IMR-90 (cell line): ENCODE measurements around the gene KRT10. TPM values are rescaled to one million over a fixed set of nuclear protein-coding genes. Genes with fewer than 3 reads are reported as not detected.

Experiments used
- ATAC-seq: fragments of 200-7000 bp; cut with Tn5 transposase; 2 replicates; pipeline ENCODE4 v1.9.1; 2020; ENCODE audit warnings: low read depth, mild to moderate bottlenecking, moderate library complexity
- BruUV-seq: library from RNA; stranded (reverse); fragments of 400-500 nt; replicated peaks from 2 replicates; lab custom pipeline; 2021; lab: Mats Ljungman, UMichigan
- CTCF ChIA-PET: fragments of 300-600 bp; formaldehyde crosslinking; extraction: SDS; loops from one replicate; lab custom pipeline; 2021; ENCODE audit warnings: antibody characterized with exemption; lab: Yijun Ruan, JAX
- POLR2A ChIA-PET: fragments of 300-600 bp; sonication (Branson Sonifier 250); formaldehyde crosslinking; loops from one replicate; lab custom pipeline; 2022; ENCODE audit warnings: antibody characterized with exemption; ENCODE audit not compliant: unreplicated experiment; lab: Charles Lee
- DNase-seq: peaks from one replicate; pipeline ENCODE4 v3.0.0; 2013
- H2AFZ ChIP-seq: replicated peaks from 2 replicates; pipeline ENCODE3; 2013; ENCODE audit warnings: low read length, mild to moderate bottlenecking; ENCODE audit not compliant: poor library complexity
- H2AK5ac ChIP-seq: 2 replicates; pipeline ENCODE4 v1.6.1; 2013; ENCODE audit warnings: low read depth, low read length, inconsistent platforms
- H2AK9ac ChIP-seq: replicated peaks from 2 replicates; pipeline ENCODE3; 2013; ENCODE audit warnings: mild to moderate bottlenecking, low read depth, low read length, moderate library complexity; ENCODE audit not compliant: poor library complexity
- H2BK120ac ChIP-seq: 2 replicates; pipeline ENCODE4 v1.6.1; 2013; ENCODE audit warnings: low read depth, low read length, inconsistent platforms
- H2BK15ac ChIP-seq: 3 replicates; pipeline ENCODE4 v1.6.1; 2013; ENCODE audit warnings: low read depth, low read length, inconsistent platforms
- H2BK20ac ChIP-seq: 2 replicates; pipeline ENCODE4 v1.6.1; 2013; ENCODE audit warnings: low read depth, mild to moderate bottlenecking, inconsistent platforms, low read length, moderate library complexity
- H2BK5ac ChIP-seq: 2 replicates; pipeline ENCODE4 v1.6.1; 2013; ENCODE audit warnings: mild to moderate bottlenecking, low read depth, low read length, inconsistent platforms; ENCODE audit not compliant: poor library complexity, severe bottlenecking
- H3K14ac ChIP-seq: replicated peaks from 2 replicates; pipeline ENCODE4 v1.6.1; 2013; ENCODE audit warnings: low read depth, low read length, inconsistent platforms
- H3K18ac ChIP-seq: 2 replicates; pipeline ENCODE4 v1.6.1; 2013; ENCODE audit warnings: low read depth, low read length, control low read depth
- H3K23ac ChIP-seq: 2 replicates; pipeline ENCODE4 v1.6.1; 2013; ENCODE audit warnings: low read depth, low read length, inconsistent platforms
- H3K27ac ChIP-seq: 2 replicates; pipeline ENCODE4 v1.5.1; 2013; ENCODE audit warnings: mild to moderate bottlenecking, control low read depth, low read length; ENCODE audit not compliant: insufficient read depth
- H3K27me3 ChIP-seq: 2 replicates; pipeline ENCODE4 v1.6.1; 2013; ENCODE audit warnings: low read length; ENCODE audit not compliant: control insufficient read depth, insufficient read depth
- H3K36me3 ChIP-seq: 2 replicates; pipeline ENCODE4 v1.6.1; 2013; ENCODE audit warnings: low read length, mixed read lengths; ENCODE audit not compliant: control insufficient read depth, insufficient read depth
- H3K4ac ChIP-seq: 2 replicates; pipeline ENCODE4 v1.6.1; 2013; ENCODE audit warnings: low read depth, low read length, inconsistent platforms
- H3K4me1 ChIP-seq: 2 replicates; pipeline ENCODE4 v1.6.1; 2013; ENCODE audit warnings: low read length, mixed read lengths; ENCODE audit not compliant: control insufficient read depth, insufficient read depth
- H3K4me2 ChIP-seq: 2 replicates; pipeline ENCODE4 v1.6.1; 2013; ENCODE audit warnings: low read depth, mild to moderate bottlenecking, control low read depth, low read length, moderate library complexity
- H3K4me3 ChIP-seq: 2 replicates; pipeline ENCODE4 v1.5.1; 2013; ENCODE audit warnings: low read depth, mild to moderate bottlenecking, control low read depth, low read length, moderate library complexity; ENCODE audit not compliant: insufficient read depth
- H3K56ac ChIP-seq: 2 replicates; pipeline ENCODE4 v1.6.1; 2013; ENCODE audit warnings: low read length, inconsistent platforms; ENCODE audit not compliant: insufficient read depth; ENCODE audit errors: extremely low read depth
- H3K79me1 ChIP-seq, 2 experiments: 2 replicates each; pipeline ENCODE4 v1.6.1; 2013; ENCODE audit warnings: low read length in 2 of 2, inconsistent platforms in 1 of 2, low read depth in 1 of 2
- H3K9ac ChIP-seq: 2 replicates; pipeline ENCODE4 v1.6.1; 2013; ENCODE audit warnings: low read depth, low read length, control low read depth
- H3K9me1 ChIP-seq: 2 replicates; pipeline ENCODE4 v1.6.1; 2013; ENCODE audit warnings: low read length, inconsistent platforms; ENCODE audit not compliant: insufficient read depth
- H3K9me3 ChIP-seq: 2 replicates; pipeline ENCODE4 v1.6.1; 2013; ENCODE audit warnings: low read length; ENCODE audit not compliant: control insufficient read depth, insufficient read depth
- H4K20me1 ChIP-seq: 2 replicates; pipeline ENCODE4 v1.6.1; 2013; ENCODE audit warnings: low read length, inconsistent platforms; ENCODE audit not compliant: insufficient read depth
- H4K5ac ChIP-seq: 2 replicates; pipeline ENCODE4 v1.6.1; 2013; ENCODE audit warnings: mild to moderate bottlenecking, low read depth, low read length, control low read depth
- H4K8ac ChIP-seq, 2 experiments: 2 replicates each; pipeline ENCODE4 v1.6.1; 2013; ENCODE audit warnings: low read depth in 2 of 2, low read length in 2 of 2, control low read depth in 1 of 2, inconsistent platforms in 1 of 2
- H4K91ac ChIP-seq: 2 replicates; pipeline ENCODE4 v1.6.1; 2013; ENCODE audit warnings: low read depth, low read length, inconsistent platforms; ENCODE audit not compliant: insufficient read depth
- MXI1 ChIP-seq: IDR thresholded peaks from 2 replicates; pipeline ENCODE4 v1.6.1; 2012; ENCODE audit warnings: low read depth, mild to moderate bottlenecking, low read length, moderate library complexity, borderline replicate concordance
- WGBS, 2 experiments: methylation state at CpG; one replicate each; pipeline versions ENCODE4 v1.1.5 to v1.1.7; 2013; ENCODE audit warnings: missing lambda C conversion rate in 2 of 2; ENCODE audit not compliant: insufficient read length in 1 of 2; ENCODE audit errors: extremely low coverage in 2 of 2; 5-methylcytosine and 5-hydroxymethylcytosine counted together
- dilution Hi-C: fragments of 300-500 bp; cut with HindIII; formaldehyde crosslinking; loops from one replicate; pipeline ENCODE4 v1.14.3; 2018; ENCODE audit warnings: low sequenced_read_pairs; ENCODE audit not compliant: unreplicated experiment
- in situ Hi-C: fragments of 300-500 bp; cut with MboI; formaldehyde crosslinking; loops from 3 replicates; pipeline ENCODE4 v1.14.3; 2019; ENCODE audit warnings: low sequenced_read_pairs, inconsistent platforms, mixed read lengths
- intact Hi-C: fragments of 100-400 bp; cut with micrococcal nuclease; formaldehyde crosslinking; loops from 2 replicates; pipeline ENCODE4 v1.10.0; 2022
- polyA plus RNA-seq, 3 experiments: library from polyadenylated mRNA; depleted of rRNA; stranded (reverse); fragments of >200 nt; gene quantifications; 2 replicates each; pipeline ENCODE4 v1.2.3, GENCODE V29; 2012; ENCODE audit warnings: low replicate concordance in 1 of 3
- total RNA-seq: library from RNA; depleted of rRNA; stranded (reverse); fragments of >200 nt; gene quantifications from 2 replicates; pipeline ENCODE4 v1.2.3, GENCODE V29; 2012

Gene KRT10
- total and polyA plus RNA-seq, 2 of the 4 experiments (the other 2 are of a cell fraction), result 0.18 to 18.3 TPM

GRCh38 chr17:40817103-40817682, 5.2 kb downstream of the KRT10 start:
- no peak overlapping the region for H2BK15ac ChIP-seq
- dilution Hi-C loops, result no loop called here

More at GRCh38 chr17:40817103-40817682, 5.2 kb downstream of the KRT10 start:
- Histone ChIP-seq H4K8ac (peak overlapping the region in 1 of 2 experiments; percentile 2; a peak in 1 of 4 replicates), H3K79me1 (peaks cover 30 to 35% of the 10 kb centered on the region in 2 experiments), H3K18ac (no peak overlapping the region), H3K9me1 (no peaks in the 10 kb centered on the region; the same call in 1 of the 2 replicates), H4K20me1 (no peaks in the 10 kb centered on the region), H2BK5ac (no peak overlapping the region), H3K14ac (no peak overlapping the region), H2AFZ (no peak overlapping the region), H3K4me3 (no peak overlapping the region), H4K91ac (no peak overlapping the region), H3K4me1 (peaks cover 5% of the 10 kb centered on the region; the same call in 1 of the 2 replicates), H3K56ac (no peak overlapping the region), H2AK5ac (no peak overlapping the region), H3K9me3 (no peaks in the 10 kb centered on the region), H3K4me2 (no peak overlapping the region), H2AK9ac (no peak overlapping the region), H2BK20ac (no peak overlapping the region), H3K23ac (0 out of 2 replicates have a peak overlapping the region, but pooled peaks have one; percentile 46), H3K4ac (0 out of 2 replicates have a peak overlapping the region, but pooled peaks have one; percentile 1), H4K5ac (no peak overlapping the region), H3K27ac (no peak overlapping the region), H3K36me3 (peaks cover 9% of the 10 kb centered on the region), H3K9ac (no peak overlapping the region), H2BK120ac (no peak overlapping the region), H3K27me3 (no peaks in the 10 kb centered on the region)
- ATAC-seq, result no peak
- ChIA-PET CTCF (no interaction called here), POLR2A (no interaction called here)
- in situ Hi-C loops (no loop called here), intact Hi-C loops (no loop called here)
- BruUV-seq, result no TSS peak
- no peak for TF ChIP-seq MXI1
- no peak for DNase-seq
- WGBS, 2 experiments, result 100% methylated on average over 1 of the region's 4 CpGs; no CpG with 5 or more reads in 1 of the 2 experiments
